ENCODE data around the gene ARL2BP.
A peak's percentile ranks its signal among the peaks of the same experiment; 100 is the strongest.
"Not testable (repeated sequence)": the region's sequence is repeated elsewhere in the genome, so short reads cannot be mapped to it uniquely, and the experiment has no call there.

Gene ARL2BP

GRCh38 chr16:57244767-57245471, at the start of gene ARL2BP:
TSS of gene ARL2BP (plus strand) at chr16:57245259. CDS start at chr16:57245368, 109 bp downstream.
- peak; percentile 93 to 94 for DNase-seq (ENCODE audit: low read depth in 2 of 2, low spot score in 1 of 2)

GRCh38 chr16:57196286-57196685, 48.8 kb upstream of the ARL2BP start:
- DNase-seq (ENCODE audit: low read depth in 2 of 2, low spot score in 1 of 2) = no peak

- DNase-seq (ENCODE audit: low read depth in 2 of 2, low spot score in 1 of 2) = no peak
These were observed 48.3 kb upstream of the ARL2BP start for GRCh38 chr16:57196753-57197152.

GRCh38 chr16:57200321-57200720, 44.7 kb upstream of the ARL2BP start:
- not testable (repeated sequence) for DNase-seq (ENCODE audit: low read depth in 2 of 2, low spot score in 1 of 2)

GRCh38 chr16:57200926-57201325, 44.1 kb upstream of the ARL2BP start:
- DNase-seq (ENCODE audit: low read depth in 2 of 2, low spot score in 1 of 2) = not testable (repeated sequence)

GRCh38 chr16:57202095-57202886, 42.8 kb upstream of the ARL2BP start:
- DNase-seq (ENCODE audit: low read depth in 2 of 2, low spot score in 1 of 2) = no peak

- no peak for DNase-seq (ENCODE audit: low read depth in 2 of 2, low spot score in 1 of 2)
These were observed 41.6 kb upstream of the ARL2BP start for GRCh38 chr16:57203451-57203850.

GRCh38 chr16:57204675-57205074, 40.4 kb upstream of the ARL2BP start:
- no peak for DNase-seq (ENCODE audit: low read depth in 2 of 2, low spot score in 1 of 2)

GRCh38 chr16:57208926-57209325, 36.1 kb upstream of the ARL2BP start:
- DNase-seq (ENCODE audit: low read depth in 2 of 2, low spot score in 1 of 2) = no peak

- no peak for DNase-seq (ENCODE audit: low read depth in 2 of 2, low spot score in 1 of 2)
These were observed 35.3 kb upstream of the ARL2BP start for GRCh38 chr16:57209780-57210179.

- no peak for DNase-seq (ENCODE audit: low read depth in 2 of 2, low spot score in 1 of 2)
These were observed 31.6 kb upstream of the ARL2BP start for GRCh38 chr16:57213462-57213861.

- no peak for DNase-seq (ENCODE audit: low read depth in 2 of 2, low spot score in 1 of 2)
These were observed 28.1 kb upstream of the ARL2BP start for GRCh38 chr16:57216968-57217367.

- DNase-seq (ENCODE audit: low read depth in 2 of 2, low spot score in 1 of 2) = no peak
These were observed 22.0 kb upstream of the ARL2BP start for GRCh38 chr16:57223057-57223456.

GRCh38 chr16:57224651-57225335, 20.3 kb upstream of the ARL2BP start:
- no peak for DNase-seq (ENCODE audit: low read depth in 2 of 2, low spot score in 1 of 2)

GRCh38 chr16:57225978-57226377, 19.1 kb upstream of the ARL2BP start:
- no peak for DNase-seq (ENCODE audit: low read depth in 2 of 2, low spot score in 1 of 2)

GRCh38 chr16:57226701-57227621, 18.1 kb upstream of the ARL2BP start:
- DNase-seq (ENCODE audit: low read depth in 2 of 2, low spot score in 1 of 2) = no peak

GRCh38 chr16:57229079-57229478, 16.0 kb upstream of the ARL2BP start:
- DNase-seq (ENCODE audit: low read depth in 2 of 2, low spot score in 1 of 2) = no peak

GRCh38 chr16:57231821-57232350, 13.2 kb upstream of the ARL2BP start:
- DNase-seq (ENCODE audit: low read depth in 2 of 2, low spot score in 1 of 2) = no peak

- DNase-seq (ENCODE audit: low read depth in 2 of 2, low spot score in 1 of 2) = no peak
These were observed 10.9 kb upstream of the ARL2BP start for GRCh38 chr16:57233944-57234706.

- no peak for DNase-seq (ENCODE audit: low read depth in 2 of 2, low spot score in 1 of 2)
These were observed 10.4 kb upstream of the ARL2BP start for GRCh38 chr16:57234707-57235092.
